Fibroblast of lung (primary cell): ENCODE results near the gene OCA2. TPM values are rescaled to one million over a fixed set of nuclear protein-coding genes. Genes with fewer than 3 reads are reported as not detected.

ENCODE experiments used
- DNase-seq, 2 donors: peaks; one replicate each; pipeline versions ENCODE4 v3.0.0 to v3.0.0-alpha.2; 2010; ENCODE audit warnings: low read depth in 2 of 2
- H2AFZ ChIP-seq: 2 replicates; pipeline ENCODE4 v1.5.1; 2012; ENCODE audit warnings: low read length, control low read depth, inconsistent platforms
- H3K27ac ChIP-seq: 2 replicates; pipeline ENCODE4 v1.5.1; 2011; ENCODE audit warnings: low read length, control low read depth; ENCODE audit not compliant: insufficient read depth
- H3K27me3 ChIP-seq: 2 replicates; pipeline ENCODE4 v1.5.1; 2011; ENCODE audit warnings: mild to moderate bottlenecking, low read length; ENCODE audit not compliant: control insufficient read depth, insufficient read depth
- H3K36me3 ChIP-seq: 2 replicates; pipeline ENCODE4 v1.5.1; 2011; ENCODE audit warnings: low read length; ENCODE audit not compliant: control insufficient read depth, insufficient read depth
- H3K4me1 ChIP-seq: 2 replicates; pipeline ENCODE4 v1.5.1; 2011; ENCODE audit warnings: low read length; ENCODE audit not compliant: control insufficient read depth, insufficient read depth; ENCODE audit errors: extremely low read depth
- H3K4me2 ChIP-seq: 2 replicates; pipeline ENCODE4 v1.5.1; 2011; ENCODE audit warnings: low read length, control low read depth; ENCODE audit not compliant: insufficient read depth; ENCODE audit errors: extremely low read depth
- H3K4me3 ChIP-seq, 4 experiments: fragments of 200-600 bp in 1 of 4; sonication (generic) in 1 of 4; replicated peaks in 1 of 4; 2 replicates each; pipeline ENCODE4 v1.5.1; 2011 to 2016; ENCODE audit warnings: low read length in 4 of 4, low read depth in 3 of 4, mild to moderate bottlenecking in 3 of 4, control low read depth in 2 of 4, inconsistent platforms in 1 of 4, mixed read lengths in 1 of 4; ENCODE audit not compliant: insufficient read depth in 1 of 4; ENCODE audit errors: control extremely low read depth in 1 of 4
- H3K79me2 ChIP-seq: 2 replicates; pipeline ENCODE4 v1.5.1; 2012; ENCODE audit warnings: mild to moderate bottlenecking, low read length, inconsistent platforms; ENCODE audit not compliant: control insufficient read depth, insufficient read depth
- H3K9ac ChIP-seq: 2 replicates; pipeline ENCODE4 v1.5.1; 2011; ENCODE audit warnings: mild to moderate bottlenecking, low read length, control low read depth; ENCODE audit not compliant: insufficient read depth
- H3K9me3 ChIP-seq: 2 replicates; pipeline ENCODE4 v1.5.1; 2012; ENCODE audit warnings: low read depth, low read length; ENCODE audit not compliant: control insufficient read depth, insufficient read depth
- H4K20me1 ChIP-seq: 2 replicates; pipeline ENCODE4 v1.5.1; 2011; ENCODE audit warnings: low read length; ENCODE audit not compliant: control insufficient read depth, insufficient read depth; ENCODE audit errors: extremely low read depth
- CTCF ChIP-seq, 2 donors: IDR thresholded peaks in 1 of 2; conservative IDR thresholded peaks in 1 of 2; 1 replicate in 1 of 2; 2 replicates in 1 of 2; pipeline ENCODE4 v1.5.1; 2011 to 2012; ENCODE audit warnings: low read length in 2 of 2, control low read depth in 1 of 2, inconsistent platforms in 1 of 2, low read depth in 1 of 2, mild to moderate bottlenecking in 1 of 2
- EZH2 ChIP-seq: IDR thresholded peaks from 2 replicates; pipeline ENCODE4 v1.5.1; 2012; ENCODE audit warnings: low read length, control low read depth, mild to moderate bottlenecking; ENCODE audit errors: missing control alignments
- polyA plus RNA-seq, 2 donors: library from polyadenylated mRNA; depleted of rRNA in 1 of 2; stranded (reverse) in 1 of 2; unstranded in 1 of 2; fragments of >200 nt; gene quantifications; 2 replicates each; pipeline ENCODE4 v1.2.1, GENCODE V29; 2011 to 2012; ENCODE audit warnings: missing spikeins in 1 of 2
- total RNA-seq: library from RNA; depleted of rRNA; stranded (reverse); fragments of >200 nt; gene quantifications from 2 replicates; pipeline ENCODE4 v1.2.1, GENCODE V29; 2014

The OCA2 gene
- total and polyA plus RNA-seq, 2 donors (not counting 1 experiment from before 2014, with no cell fraction given) = not detected

- Histone ChIP-seq H4K20me1 (no peaks in the 10 kb centered on the region), H3K4me3 (no peak overlapping the region), H3K79me2 (no peaks in the 10 kb centered on the region), H3K9me3 (no peaks in the 10 kb centered on the region), H3K27ac (no peak overlapping the region), H2AFZ (no peak overlapping the region), H3K27me3 (peaks cover 34% of the 10 kb centered on the region), H3K36me3 (no peaks in the 10 kb centered on the region), H3K9ac (no peak overlapping the region), H3K4me2 (no peak overlapping the region), H3K4me1 (peaks cover 6% of the 10 kb centered on the region)
- TF ChIP-seq CTCF (conservative IDR thresholded peaks at IDR 0.05 in 1 of 2, IDR thresholded peaks at IDR 0.05 in 1 of 2; ENCODE audit: low read depth in 1 of 2, low read length in 2 of 2) = no peak
- no peak for TF ChIP-seq EZH2
- no peak for DNase-seq
Measured at GRCh38 chr15:28097656-28098359, 1.3 kb downstream of the OCA2 start.

- no peaks in the 10 kb centered on the region for H3K36me3 ChIP-seq
- peaks cover 34% of the 10 kb centered on the region for H3K27me3 ChIP-seq
- no peaks in the 10 kb centered on the region for H4K20me1 ChIP-seq
- H3K79me2 ChIP-seq = no peaks in the 10 kb centered on the region
- peak overlapping the region; percentile 82 for H3K4me2 ChIP-seq
- peaks cover 6% of the 10 kb centered on the region for H3K4me1 ChIP-seq
- peak in 1 of 2 donors; percentile 18 for DNase-seq
- peak overlapping the region; percentile 52 to 62 (median 57) for H3K4me3 ChIP-seq
- H3K9ac ChIP-seq = peak overlapping the region; percentile 37
- no peaks in the 10 kb centered on the region for H3K9me3 ChIP-seq
- H2AFZ ChIP-seq = peak overlapping the region; percentile 75
- no peak overlapping the region for H3K27ac ChIP-seq
- TF ChIP-seq EZH2 (peak; percentile 4), CTCF (conservative IDR thresholded peaks at IDR 0.05 in 1 of 2, IDR thresholded peaks at IDR 0.05 in 1 of 2; ENCODE audit: low read depth in 1 of 2, low read length in 2 of 2) (no peak)
Measured at GRCh38 chr15:28096670-28097431, 2.3 kb downstream of the OCA2 start.

- Histone ChIP-seq H4K20me1 (no peaks in the 10 kb centered on the region), H3K9me3 (no peaks in the 10 kb centered on the region), H3K27me3 (peaks cover 34% of the 10 kb centered on the region), H3K79me2 (no peaks in the 10 kb centered on the region), H3K4me2 (peak overlapping the region; percentile 82), H3K36me3 (no peaks in the 10 kb centered on the region), H3K4me3 (peak overlapping the region; percentile 52 to 62 (median 57)), H3K27ac (no peak overlapping the region), H2AFZ (peak overlapping the region; percentile 75), H3K9ac (peak overlapping the region; percentile 37), H3K4me1 (peaks cover 6% of the 10 kb centered on the region)
- no peak for DNase-seq
- TF ChIP-seq EZH2 = no peak
- no peak for TF ChIP-seq CTCF (conservative IDR thresholded peaks at IDR 0.05 in 1 of 2, IDR thresholded peaks at IDR 0.05 in 1 of 2; ENCODE audit: low read depth in 1 of 2, low read length in 2 of 2)
Measured at GRCh38 chr15:28096411-28096669, 2.8 kb downstream of the OCA2 start.
